ENCODE data around the gene ARPP19. TPM values are rescaled to one million over a fixed set of nuclear protein-coding genes. Genes with fewer than 3 reads are reported as not detected.

ARPP19 gene
- total and polyA plus RNA-seq, 4 donors, result 12.1 to 55.6 (median 31.7) TPM

- TF ChIP-seq REST (IDR thresholded peaks at IDR 0.05) (no peak), HNF4A (conservative IDR thresholded peaks at IDR 0.05) (no peak), ZBTB33 (IDR thresholded peaks at IDR 0.05) (no peak), NR2F2 (IDR thresholded peaks at IDR 0.05) (no peak), SP1 (IDR thresholded peaks at IDR 0.05) (no peak), YY1 (IDR thresholded peaks at IDR 0.05) (no peak)
These were observed 41.5 kb downstream of the ARPP19 start (continued) for GRCh38 chr15:52527196-52527910.

- H3K9me3 ChIP-seq (ENCODE audit: control insufficient read depth in 4 of 4, low read length in 3 of 4), result no peaks in the 10 kb centered on the region
- no peaks in the 10 kb centered on the region for H3K36me3 ChIP-seq (ENCODE audit: control insufficient read depth in 4 of 4, insufficient read depth in 3 of 4, low read depth in 1 of 4, low read length in 3 of 4)
- H3K27me3 ChIP-seq (ENCODE audit: control insufficient read depth in 4 of 4, insufficient read depth in 4 of 4, low read length in 3 of 4), result no peaks in the 10 kb centered on the region
- no peak for DNase-seq (ENCODE audit: low spot score)
- TF ChIP-seq YY1 (IDR thresholded peaks at IDR 0.05) (no peak), MAX (IDR thresholded peaks at IDR 0.05) (no peak), HNF4G (IDR thresholded peaks at IDR 0.05) (no peak), NR2F2 (IDR thresholded peaks at IDR 0.05) (no peak), GABPA (IDR thresholded peaks at IDR 0.05 in 1 of 2, conservative IDR thresholded peaks at IDR 0.05 in 1 of 2) (no peak), FOXA1 (IDR thresholded peaks at IDR 0.05) (no peak), ZBTB33 (IDR thresholded peaks at IDR 0.05) (no peak), FOXA2 (IDR thresholded peaks at IDR 0.05) (no peak), EGR1 (IDR thresholded peaks at IDR 0.05; ENCODE audit: low read depth in 2 of 2) (no peak), CTCF (IDR thresholded peaks at IDR 0.05; ENCODE audit: low read depth, low read length, missing input control) (no peak), JUND (IDR thresholded peaks at IDR 0.05) (no peak), ATF3 (IDR thresholded peaks at IDR 0.05) (no peak), REST (IDR thresholded peaks at IDR 0.05) (no peak)
- no peak overlapping the region for H3K4me3 ChIP-seq (ENCODE audit: low read depth in 1 of 3, low read length in 3 of 3)
- H3K27ac ChIP-seq (ENCODE audit: low read depth in 1 of 2, low read length in 2 of 2), result no peak overlapping the region
- H3K4me1 ChIP-seq (ENCODE audit: control insufficient read depth in 4 of 4, insufficient read depth in 4 of 4, low read length in 3 of 4), result peaks cover 4 to 13% (median 8%) of the 10 kb centered on the region in 4 donors
- WGBS, result 95% methylated on average over 4 of the region's 4 CpGs
- no peak overlapping the region for H3K9ac ChIP-seq (ENCODE audit: low read depth in 1 of 2, low read length in 2 of 2)
These were observed 44.4 kb downstream of the ARPP19 start for GRCh38 chr15:52524223-52525136.

Data from liver (tissue), 9 donors.